ENCODE measurements around the gene TEFM. TPM values are rescaled to one million over a fixed set of nuclear protein-coding genes. Genes with fewer than 3 reads are reported as not detected.
"Not testable (repeated sequence)": the region's sequence is repeated elsewhere in the genome, so short reads cannot be mapped to it uniquely, and the experiment has no call there.

The TEFM gene
- total RNA-seq, 3 donors from 2014 or later, result 5.1 to 29.6 (median 13.8) TPM

DNA sequence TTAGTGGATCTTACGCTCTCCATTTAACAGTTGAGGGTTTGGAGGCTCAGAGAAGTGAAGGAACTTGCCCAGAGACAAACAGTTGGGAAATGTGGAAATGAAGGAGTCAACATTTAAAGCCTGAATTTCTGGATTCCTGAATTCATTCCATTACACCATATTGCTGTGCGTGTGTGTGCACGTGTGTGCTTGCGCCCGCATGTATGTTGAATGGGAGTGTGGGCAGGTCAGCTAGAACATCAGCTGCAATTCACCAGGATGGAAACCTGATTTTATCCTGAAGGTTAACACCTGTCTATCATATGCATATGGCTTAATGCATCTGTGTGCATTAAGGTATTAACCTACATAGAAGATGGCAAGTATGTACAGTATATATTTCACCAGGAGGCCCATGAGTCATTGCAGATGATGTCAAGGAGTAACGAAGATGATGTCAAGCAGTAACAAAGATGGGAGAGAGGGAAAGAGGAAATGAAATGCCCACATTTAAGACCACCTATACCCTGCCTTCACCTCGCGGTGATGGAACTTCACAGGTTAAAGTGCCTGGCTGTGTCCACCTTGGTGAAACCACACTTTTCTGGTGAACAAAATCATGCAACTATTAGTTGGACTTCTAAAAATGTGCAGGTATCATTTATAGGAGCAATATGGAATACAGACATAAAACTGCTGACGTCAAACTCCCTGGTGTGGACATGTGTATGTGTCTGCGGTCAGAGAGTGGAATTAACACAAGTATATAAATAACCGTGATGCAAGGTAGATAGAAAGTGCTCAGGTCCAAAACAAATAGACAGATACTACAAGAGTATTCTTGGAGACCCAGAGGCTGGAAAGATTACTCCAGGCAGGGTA lies 14.9 kb upstream of the TEFM start:
- Histone ChIP-seq H3K36me3 (no peaks in the 10 kb centered on the region), H3K4me1 (peaks cover 0 to 10% of the 10 kb centered on the region in 2 donors), H3K4me3 (peak overlapping the region; percentile 55 to 77 (median 61)), H3K27me3 (peaks cover 5 to 22% of the 10 kb centered on the region in 2 donors), H3K9me3 (no peaks in the 10 kb centered on the region), H3K27ac (no peak overlapping the region)
- DNase-seq (ENCODE audit: low spot score in 2 of 2), result no peak
- intact Hi-C loops (cut with DNase I; ENCODE audit: low total_unique reads), result no loop called here
- TF ChIP-seq POLR2AphosphoS5 (IDR thresholded peaks at IDR 0.05), result no peak
- TF ChIP-seq, protein P1, sequence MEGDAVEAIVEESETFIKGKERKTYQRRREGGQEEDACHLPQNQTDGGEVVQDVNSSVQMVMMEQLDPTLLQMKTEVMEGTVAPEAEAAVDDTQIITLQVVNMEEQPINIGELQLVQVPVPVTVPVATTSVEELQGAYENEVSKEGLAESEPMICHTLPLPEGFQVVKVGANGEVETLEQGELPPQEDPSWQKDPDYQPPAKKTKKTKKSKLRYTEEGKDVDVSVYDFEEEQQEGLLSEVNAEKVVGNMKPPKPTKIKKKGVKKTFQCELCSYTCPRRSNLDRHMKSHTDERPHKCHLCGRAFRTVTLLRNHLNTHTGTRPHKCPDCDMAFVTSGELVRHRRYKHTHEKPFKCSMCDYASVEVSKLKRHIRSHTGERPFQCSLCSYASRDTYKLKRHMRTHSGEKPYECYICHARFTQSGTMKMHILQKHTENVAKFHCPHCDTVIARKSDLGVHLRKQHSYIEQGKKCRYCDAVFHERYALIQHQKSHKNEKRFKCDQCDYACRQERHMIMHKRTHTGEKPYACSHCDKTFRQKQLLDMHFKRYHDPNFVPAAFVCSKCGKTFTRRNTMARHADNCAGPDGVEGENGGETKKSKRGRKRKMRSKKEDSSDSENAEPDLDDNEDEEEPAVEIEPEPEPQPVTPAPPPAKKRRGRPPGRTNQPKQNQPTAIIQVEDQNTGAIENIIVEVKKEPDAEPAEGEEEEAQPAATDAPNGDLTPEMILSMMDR (IDR thresholded peaks at IDR 0.05), result no peak
- TF ChIP-seq POLR2A (IDR thresholded peaks at IDR 0.05), result no peak

DNA sequence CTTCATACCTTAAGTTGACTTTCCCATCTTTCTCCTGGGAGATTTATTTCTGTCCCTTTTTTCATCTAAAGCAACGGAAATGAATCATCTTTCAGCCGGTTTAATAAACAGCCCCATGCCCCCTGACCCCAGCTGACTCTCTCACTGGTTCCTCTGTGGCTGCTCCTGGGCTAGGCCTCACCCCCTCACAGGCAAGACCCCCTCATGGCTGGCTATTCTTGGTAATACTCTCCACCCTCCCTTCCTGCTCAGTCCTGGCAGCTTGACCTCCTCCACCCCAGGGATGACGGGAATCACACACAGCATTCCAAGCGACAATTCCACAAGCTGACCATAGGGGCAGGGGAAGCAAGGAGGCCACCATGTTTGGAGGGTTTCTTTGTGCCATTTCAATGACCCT lies 14.2 kb upstream of the TEFM start:
- DNase-seq (ENCODE audit: low spot score in 2 of 2), result no peak
- H3K27ac ChIP-seq, result no peak overlapping the region
- H3K4me3 ChIP-seq, result no peak overlapping the region
- no peaks in the 10 kb centered on the region for H3K9me3 ChIP-seq
- intact Hi-C loops (cut with DNase I; ENCODE audit: low total_unique reads), result no loop called here
- no peaks in the 10 kb centered on the region for H3K36me3 ChIP-seq
- TF ChIP-seq POLR2A (IDR thresholded peaks at IDR 0.05), result no peak
- H3K27me3 ChIP-seq, result peaks cover 5 to 22% of the 10 kb centered on the region in 2 donors
- H3K4me1 ChIP-seq, result peaks cover 0 to 10% of the 10 kb centered on the region in 2 donors

GRCh38 chr17:30917050-30917449 lies 11.0 kb upstream of the TEFM start:
- H3K27me3 ChIP-seq, result peaks cover 0 to 9% of the 10 kb centered on the region in 2 donors
- H3K4me1 ChIP-seq, result peaks cover 0 to 3% of the 10 kb centered on the region in 2 donors
- intact Hi-C loops (cut with DNase I; ENCODE audit: low total_unique reads), result no loop called here
- H3K27ac ChIP-seq, result no peak overlapping the region
- H3K9me3 ChIP-seq, result no peaks in the 10 kb centered on the region
- H3K36me3 ChIP-seq, result no peaks in the 10 kb centered on the region
- no peak for DNase-seq (ENCODE audit: low spot score in 2 of 2)
- TF ChIP-seq POLR2AphosphoS5 (IDR thresholded peaks at IDR 0.05) (no peak), POLR2A (IDR thresholded peaks at IDR 0.05) (no peak)
- TF ChIP-seq, protein P1 (IDR thresholded peaks at IDR 0.05), result no peak
- no peak overlapping the region for H3K4me3 ChIP-seq

DNA sequence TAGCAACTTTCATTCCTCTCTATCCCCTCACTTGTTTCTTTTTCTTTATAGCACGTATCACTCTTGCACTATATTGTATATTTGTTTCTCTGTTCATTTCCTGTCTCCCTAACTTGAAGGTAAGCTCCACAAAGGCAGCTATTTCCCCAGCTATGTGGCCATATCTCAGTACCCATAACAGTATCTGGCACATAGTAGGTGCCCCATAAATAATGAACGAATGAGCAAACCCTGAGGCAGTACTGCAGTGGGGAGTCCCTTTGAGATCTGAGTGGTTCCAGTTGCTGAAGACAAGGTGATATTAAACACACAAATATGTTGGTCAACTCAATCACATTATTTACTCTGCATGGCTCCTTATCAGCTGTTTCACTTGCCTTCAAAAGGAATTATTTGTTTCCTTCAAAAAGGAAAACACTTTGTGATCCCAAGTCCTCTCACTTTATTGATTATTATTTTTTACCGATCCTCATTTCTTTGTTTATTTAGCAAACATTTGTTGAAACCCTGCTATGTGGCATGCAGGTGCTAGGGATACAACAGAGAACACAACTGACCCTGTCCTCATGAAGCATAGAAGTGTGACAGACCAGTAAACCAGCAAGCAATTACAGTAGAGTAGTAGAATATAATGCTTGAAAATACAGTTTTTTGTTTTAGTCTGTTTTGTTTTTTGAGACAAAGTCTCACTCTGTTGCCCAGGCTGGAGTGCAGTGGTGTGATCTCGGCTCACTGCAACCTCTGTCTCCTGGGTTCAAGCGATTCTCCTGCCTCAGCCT lies 10.0 kb upstream of the TEFM start:
- no peaks in the 10 kb centered on the region for H3K36me3 ChIP-seq
- no peak for DNase-seq (ENCODE audit: low spot score in 2 of 2)
- TF ChIP-seq POLR2A (IDR thresholded peaks at IDR 0.05) (no peak), POLR2AphosphoS5 (IDR thresholded peaks at IDR 0.05) (no peak)
- TF ChIP-seq, protein P1 (IDR thresholded peaks at IDR 0.05), result no peak
- H3K4me1 ChIP-seq, result no peaks in the 10 kb centered on the region
- no peak overlapping the region for H3K27ac ChIP-seq
- intact Hi-C loops (cut with DNase I; ENCODE audit: low total_unique reads), result no loop called here
- no peak overlapping the region for H3K4me3 ChIP-seq
- no peaks in the 10 kb centered on the region for H3K27me3 ChIP-seq
- H3K9me3 ChIP-seq, result no peaks in the 10 kb centered on the region

DNA sequence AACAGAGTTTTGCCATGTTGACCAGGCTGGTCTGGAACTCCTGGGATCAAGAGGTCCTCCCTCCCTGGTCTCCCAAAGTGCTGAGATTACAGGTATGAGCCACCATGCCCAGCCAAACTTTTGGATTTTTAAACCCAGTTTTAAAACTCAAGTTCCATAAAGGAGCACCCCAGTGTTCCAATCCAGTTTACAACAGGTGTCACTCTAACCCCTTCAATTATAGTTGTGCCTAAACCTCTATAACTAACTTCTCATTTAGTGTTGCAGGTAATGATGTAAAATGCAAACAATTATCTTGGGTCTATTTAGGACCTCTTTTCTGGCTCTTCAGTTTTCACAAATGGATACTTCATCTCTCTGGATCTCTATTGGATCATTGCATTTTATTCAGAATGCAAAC lies 7.9 kb upstream of the TEFM start:
- Histone ChIP-seq H3K27me3 (no peaks in the 10 kb centered on the region), H3K4me3 (no peak overlapping the region), H3K9me3 (no peaks in the 10 kb centered on the region), H3K36me3 (no peaks in the 10 kb centered on the region), H3K27ac (no peak overlapping the region), H3K4me1 (no peaks in the 10 kb centered on the region)
- TF ChIP-seq POLR2AphosphoS5 (IDR thresholded peaks at IDR 0.05), result no peak
- TF ChIP-seq POLR2A (IDR thresholded peaks at IDR 0.05), result no peak
- TF ChIP-seq, protein P1 (IDR thresholded peaks at IDR 0.05), result no peak
- no peak for DNase-seq (ENCODE audit: low spot score in 2 of 2)
- intact Hi-C loops (cut with DNase I; ENCODE audit: low total_unique reads), result no loop called here

DNA sequence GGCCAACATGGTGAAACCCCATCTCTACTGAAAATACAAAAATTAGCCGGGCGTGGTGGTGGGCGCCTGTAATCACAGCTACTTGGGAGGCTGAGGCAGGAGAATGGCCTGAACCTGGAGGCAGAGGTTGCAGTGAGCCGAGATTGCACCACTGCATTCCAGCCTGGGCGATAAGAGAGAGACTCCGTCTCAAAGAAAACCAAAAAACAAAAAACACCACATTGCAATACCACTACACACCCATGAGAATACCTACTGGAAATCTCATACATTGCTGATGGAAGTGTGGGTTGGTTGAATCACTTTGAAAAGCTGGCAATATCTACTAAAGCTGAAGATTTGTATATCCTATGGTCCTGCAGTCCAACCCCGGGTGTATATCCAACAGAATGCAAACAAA lies 4.1 kb upstream of the TEFM start:
- H3K4me1 ChIP-seq; H3K27ac ChIP-seq; H3K4me3 ChIP-seq; H3K9me3 ChIP-seq; H3K27me3 ChIP-seq; intact Hi-C loops (cut with DNase I; ENCODE audit: low total_unique reads); H3K36me3 ChIP-seq; DNase-seq (ENCODE audit: low spot score in 2 of 2): not testable (repeated sequence)
